ENCODE data around the gene SMPD4.
"Not testable (repeated sequence)": the region's sequence is repeated elsewhere in the genome, so short reads cannot be mapped to it uniquely, and the experiment has no call there.

GRCh38 chr2:130180404-130181324 lies 738 bp downstream of the SMPD4 start:
- TF ChIP-seq EZH2 (IDR thresholded peaks at IDR 0.05; ENCODE audit: insufficient read depth, low read length); CTCF (IDR thresholded peaks at IDR 0.05; ENCODE audit: insufficient read depth, low read depth, low read length): not testable (repeated sequence)
